Measurements from ENCODE around the gene SLTM.

The SLTM gene

DNA sequence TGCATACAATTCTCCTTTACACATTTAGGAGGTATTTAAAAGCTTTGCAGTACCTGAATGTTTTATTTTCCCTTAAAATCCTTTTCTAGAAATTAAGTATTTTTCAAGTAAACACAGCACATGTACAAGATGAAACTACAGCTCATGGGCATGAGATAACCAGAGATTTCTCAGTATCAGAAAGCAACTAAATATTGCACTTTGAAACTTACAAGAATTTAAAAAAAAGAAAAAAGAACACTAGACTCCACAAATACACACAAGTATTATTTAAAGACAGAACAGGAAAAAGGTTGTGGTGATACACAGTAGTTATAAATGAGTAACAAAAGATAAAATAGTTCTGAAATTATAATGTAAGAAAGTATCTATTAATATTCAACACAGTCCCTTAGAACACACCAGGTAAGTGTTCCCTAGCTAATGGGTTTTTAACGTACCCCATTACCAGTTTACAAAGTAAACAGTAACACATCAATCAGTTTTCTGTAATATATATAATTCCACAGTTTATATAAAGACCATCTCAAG is 35.3 kb downstream of the SLTM start:
- ChIA-PET CTCF (no interaction called here), POLR2A (no interaction called here)
- H3K27ac ChIP-seq (ENCODE audit: extremely low read depth, low read depth, low read length), result no peak overlapping the region
- TF ChIP-seq YY1 (tag by site-specific recombination; IDR thresholded peaks at IDR 0.05), result no peak
- no peak for TF ChIP-seq ZNF571 (tag by site-specific recombination; IDR thresholded peaks at IDR 0.05)
- no peak for TF ChIP-seq ZNF311 (tag by site-specific recombination; IDR thresholded peaks at IDR 0.05; ENCODE audit: borderline replicate concordance)
- TF ChIP-seq, protein P1, sequence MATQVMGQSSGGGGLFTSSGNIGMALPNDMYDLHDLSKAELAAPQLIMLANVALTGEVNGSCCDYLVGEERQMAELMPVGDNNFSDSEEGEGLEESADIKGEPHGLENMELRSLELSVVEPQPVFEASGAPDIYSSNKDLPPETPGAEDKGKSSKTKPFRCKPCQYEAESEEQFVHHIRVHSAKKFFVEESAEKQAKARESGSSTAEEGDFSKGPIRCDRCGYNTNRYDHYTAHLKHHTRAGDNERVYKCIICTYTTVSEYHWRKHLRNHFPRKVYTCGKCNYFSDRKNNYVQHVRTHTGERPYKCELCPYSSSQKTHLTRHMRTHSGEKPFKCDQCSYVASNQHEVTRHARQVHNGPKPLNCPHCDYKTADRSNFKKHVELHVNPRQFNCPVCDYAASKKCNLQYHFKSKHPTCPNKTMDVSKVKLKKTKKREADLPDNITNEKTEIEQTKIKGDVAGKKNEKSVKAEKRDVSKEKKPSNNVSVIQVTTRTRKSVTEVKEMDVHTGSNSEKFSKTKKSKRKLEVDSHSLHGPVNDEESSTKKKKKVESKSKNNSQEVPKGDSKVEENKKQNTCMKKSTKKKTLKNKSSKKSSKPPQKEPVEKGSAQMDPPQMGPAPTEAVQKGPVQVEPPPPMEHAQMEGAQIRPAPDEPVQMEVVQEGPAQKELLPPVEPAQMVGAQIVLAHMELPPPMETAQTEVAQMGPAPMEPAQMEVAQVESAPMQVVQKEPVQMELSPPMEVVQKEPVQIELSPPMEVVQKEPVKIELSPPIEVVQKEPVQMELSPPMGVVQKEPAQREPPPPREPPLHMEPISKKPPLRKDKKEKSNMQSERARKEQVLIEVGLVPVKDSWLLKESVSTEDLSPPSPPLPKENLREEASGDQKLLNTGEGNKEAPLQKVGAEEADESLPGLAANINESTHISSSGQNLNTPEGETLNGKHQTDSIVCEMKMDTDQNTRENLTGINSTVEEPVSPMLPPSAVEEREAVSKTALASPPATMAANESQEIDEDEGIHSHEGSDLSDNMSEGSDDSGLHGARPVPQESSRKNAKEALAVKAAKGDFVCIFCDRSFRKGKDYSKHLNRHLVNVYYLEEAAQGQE (tag by site-specific recombination; IDR thresholded peaks at IDR 0.05), result no peak
- no peak for TF ChIP-seq BCL11B (tag by site-specific recombination; IDR thresholded peaks at IDR 0.05; ENCODE audit: low read depth)
- TF ChIP-seq ZNF585B (tag by site-specific recombination; IDR thresholded peaks at IDR 0.05), result no peak
- no peak for TF ChIP-seq ZNF510 (tag by site-specific recombination; IDR thresholded peaks at IDR 0.05; ENCODE audit: insufficient replicate concordance)
- no peak for TF ChIP-seq ZEB2 (tag by site-specific recombination; IDR thresholded peaks at IDR 0.05)
- TF ChIP-seq, protein P2, sequence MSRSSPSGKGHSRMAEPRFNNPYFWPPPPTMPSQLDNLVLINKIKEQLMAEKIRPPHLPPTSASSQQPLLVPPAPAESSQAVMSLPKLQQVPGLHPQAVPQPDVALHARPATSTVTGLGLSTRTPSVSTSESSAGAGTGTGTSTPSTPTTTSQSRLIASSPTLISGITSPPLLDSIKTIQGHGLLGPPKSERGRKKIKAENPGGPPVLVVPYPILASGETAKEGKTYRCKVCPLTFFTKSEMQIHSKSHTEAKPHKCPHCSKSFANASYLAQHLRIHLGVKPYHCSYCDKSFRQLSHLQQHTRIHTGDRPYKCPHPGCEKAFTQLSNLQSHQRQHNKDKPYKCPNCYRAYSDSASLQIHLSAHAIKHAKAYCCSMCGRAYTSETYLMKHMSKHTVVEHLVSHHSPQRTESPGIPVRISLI (tag by site-specific recombination; IDR thresholded peaks at IDR 0.05), result no peak
- no peak for TF ChIP-seq ZNF433 (tag by site-specific recombination; IDR thresholded peaks at IDR 0.05; ENCODE audit: low read depth)
- no peak for TF ChIP-seq ZNF16 (tag by site-specific recombination; IDR thresholded peaks at IDR 0.05; ENCODE audit: low read depth)
- TF ChIP-seq ZNF555 (tag by site-specific recombination; conservative IDR thresholded peaks at IDR 0.05), result no peak
- no peak for TF ChIP-seq ZNF664 (tag by site-specific recombination; IDR thresholded peaks at IDR 0.05)
- no peak for TF ChIP-seq TRIM28 (IDR thresholded peaks at IDR 0.05; ENCODE audit: borderline replicate concordance, low read length)
- no peak for TF ChIP-seq ZFP3 (tag by site-specific recombination; IDR thresholded peaks at IDR 0.05; ENCODE audit: low read depth)
- peaks cover 14 to 71% of the 10 kb centered on the region in 2 experiments for H3K36me3 ChIP-seq (ENCODE audit: control insufficient read depth in 2 of 2, insufficient read depth in 1 of 2, low read length in 2 of 2)
- no peaks in the 10 kb centered on the region for H3K4me1 ChIP-seq (ENCODE audit: control insufficient read depth, insufficient read depth, low read length)
- no peak overlapping the region for H3K4me3 ChIP-seq (ENCODE audit: low read depth, low read length)
- H3K9me3 ChIP-seq (ENCODE audit: control insufficient read depth, insufficient read depth, low read depth, low read length), result no peaks in the 10 kb centered on the region

DNA sequence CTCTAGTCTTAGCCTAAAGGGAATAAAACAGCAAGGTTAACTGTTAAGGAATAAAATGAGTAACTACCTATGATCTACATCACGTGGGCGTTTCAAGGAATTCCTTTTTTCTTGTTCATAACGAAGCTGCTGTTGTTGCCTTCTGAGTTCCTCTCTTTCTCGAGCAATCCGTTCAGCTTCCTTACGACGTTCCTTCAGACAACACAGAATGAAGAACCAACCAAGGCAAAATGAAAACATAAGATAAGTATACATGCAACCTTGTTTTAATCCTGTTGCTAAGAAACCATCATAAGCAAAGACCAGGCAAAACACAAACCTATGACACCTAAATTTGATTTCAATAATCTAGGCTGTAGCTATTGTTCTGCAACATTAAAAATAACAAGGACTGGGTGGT is 44.1 kb downstream of the SLTM start:
- Histone ChIP-seq H3K9me3 (ENCODE audit: control insufficient read depth, insufficient read depth, low read depth, low read length) (no peaks in the 10 kb centered on the region), H3K27ac (ENCODE audit: extremely low read depth, low read depth, low read length) (no peak overlapping the region), H3K4me3 (ENCODE audit: low read depth, low read length) (no peak overlapping the region), H3K4me1 (ENCODE audit: control insufficient read depth, insufficient read depth, low read length) (no peaks in the 10 kb centered on the region), H3K36me3 (ENCODE audit: control insufficient read depth in 2 of 2, insufficient read depth in 1 of 2, low read length in 2 of 2) (peaks cover 38 to 92% of the 10 kb centered on the region in 2 experiments)
- POLR2A ChIA-PET, result no interaction called here
- TF ChIP-seq IKZF3 (tag by site-specific recombination; IDR thresholded peaks at IDR 0.05) (no peak), MYNN (tag by site-specific recombination; IDR thresholded peaks at IDR 0.05; ENCODE audit: borderline replicate concordance) (no peak), ZNF335 (tag by site-specific recombination; conservative IDR thresholded peaks at IDR 0.05) (no peak), ZNF626 (tag by site-specific recombination; IDR thresholded peaks at IDR 0.05) (no peak), GLIS1 (tag by site-specific recombination; IDR thresholded peaks at IDR 0.05) (no peak), ZNF132 (tag by site-specific recombination; IDR thresholded peaks at IDR 0.05; ENCODE audit: borderline replicate concordance) (no peak), ZNF239 (tag by site-specific recombination; IDR thresholded peaks at IDR 0.05) (no peak), ZNF629 (tag by site-specific recombination; IDR thresholded peaks at IDR 0.05) (no peak)
- TF ChIP-seq, protein P3, sequence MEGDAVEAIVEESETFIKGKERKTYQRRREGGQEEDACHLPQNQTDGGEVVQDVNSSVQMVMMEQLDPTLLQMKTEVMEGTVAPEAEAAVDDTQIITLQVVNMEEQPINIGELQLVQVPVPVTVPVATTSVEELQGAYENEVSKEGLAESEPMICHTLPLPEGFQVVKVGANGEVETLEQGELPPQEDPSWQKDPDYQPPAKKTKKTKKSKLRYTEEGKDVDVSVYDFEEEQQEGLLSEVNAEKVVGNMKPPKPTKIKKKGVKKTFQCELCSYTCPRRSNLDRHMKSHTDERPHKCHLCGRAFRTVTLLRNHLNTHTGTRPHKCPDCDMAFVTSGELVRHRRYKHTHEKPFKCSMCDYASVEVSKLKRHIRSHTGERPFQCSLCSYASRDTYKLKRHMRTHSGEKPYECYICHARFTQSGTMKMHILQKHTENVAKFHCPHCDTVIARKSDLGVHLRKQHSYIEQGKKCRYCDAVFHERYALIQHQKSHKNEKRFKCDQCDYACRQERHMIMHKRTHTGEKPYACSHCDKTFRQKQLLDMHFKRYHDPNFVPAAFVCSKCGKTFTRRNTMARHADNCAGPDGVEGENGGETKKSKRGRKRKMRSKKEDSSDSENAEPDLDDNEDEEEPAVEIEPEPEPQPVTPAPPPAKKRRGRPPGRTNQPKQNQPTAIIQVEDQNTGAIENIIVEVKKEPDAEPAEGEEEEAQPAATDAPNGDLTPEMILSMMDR (tag by site-specific recombination; IDR thresholded peaks at IDR 0.05), result no peak
- TF ChIP-seq, protein P4, sequence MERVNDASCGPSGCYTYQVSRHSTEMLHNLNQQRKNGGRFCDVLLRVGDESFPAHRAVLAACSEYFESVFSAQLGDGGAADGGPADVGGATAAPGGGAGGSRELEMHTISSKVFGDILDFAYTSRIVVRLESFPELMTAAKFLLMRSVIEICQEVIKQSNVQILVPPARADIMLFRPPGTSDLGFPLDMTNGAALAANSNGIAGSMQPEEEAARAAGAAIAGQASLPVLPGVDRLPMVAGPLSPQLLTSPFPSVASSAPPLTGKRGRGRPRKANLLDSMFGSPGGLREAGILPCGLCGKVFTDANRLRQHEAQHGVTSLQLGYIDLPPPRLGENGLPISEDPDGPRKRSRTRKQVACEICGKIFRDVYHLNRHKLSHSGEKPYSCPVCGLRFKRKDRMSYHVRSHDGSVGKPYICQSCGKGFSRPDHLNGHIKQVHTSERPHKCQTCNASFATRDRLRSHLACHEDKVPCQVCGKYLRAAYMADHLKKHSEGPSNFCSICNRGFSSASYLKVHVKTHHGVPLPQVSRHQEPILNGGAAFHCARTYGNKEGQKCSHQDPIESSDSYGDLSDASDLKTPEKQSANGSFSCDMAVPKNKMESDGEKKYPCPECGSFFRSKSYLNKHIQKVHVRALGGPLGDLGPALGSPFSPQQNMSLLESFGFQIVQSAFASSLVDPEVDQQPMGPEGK (tag by site-specific recombination; IDR thresholded peaks at IDR 0.05), result no peak
- CTCF ChIA-PET, result interaction anchor here (0.6 kb wide), 1 partner anchor 17 kb away, joined by 4 read pairs; no protein-coding TSS in a partner anchor

All from HEK293 (cell line).